ENCODE data around the gene UNCX.
A peak's percentile ranks its signal among the peaks of the same experiment; 100 is the strongest.

The UNCX gene

GRCh38 chr7:1231214-1232102, 1.2 kb upstream of the UNCX start:
- peak; percentile 79 for FAIRE-seq

DNA sequence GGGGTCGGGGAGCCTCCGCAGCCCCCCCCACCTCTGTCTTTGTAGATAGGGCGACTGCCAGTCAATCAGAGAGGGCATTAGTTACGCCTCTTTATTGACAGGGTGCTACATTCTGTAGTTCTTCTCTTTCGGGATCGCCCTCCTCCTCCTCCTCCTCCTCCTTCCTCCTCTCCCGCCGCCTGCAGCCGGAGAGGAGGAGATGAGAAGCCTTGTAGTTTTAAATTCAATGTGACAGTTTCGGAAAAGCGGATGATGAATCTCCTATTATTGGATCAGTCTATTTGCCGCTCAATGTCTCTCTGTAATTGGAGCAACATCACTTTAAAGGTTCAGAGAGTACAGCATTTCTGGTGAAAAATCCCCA, 587 bp upstream of the UNCX start:
- FAIRE-seq, result peak; percentile 68
- no peak for DNase-seq (ENCODE audit: low spot score)

More at GRCh38 chr7:1231214-1232102, 1.2 kb upstream of the UNCX start:
- DNase-seq (ENCODE audit: low spot score), result no peak

DNA sequence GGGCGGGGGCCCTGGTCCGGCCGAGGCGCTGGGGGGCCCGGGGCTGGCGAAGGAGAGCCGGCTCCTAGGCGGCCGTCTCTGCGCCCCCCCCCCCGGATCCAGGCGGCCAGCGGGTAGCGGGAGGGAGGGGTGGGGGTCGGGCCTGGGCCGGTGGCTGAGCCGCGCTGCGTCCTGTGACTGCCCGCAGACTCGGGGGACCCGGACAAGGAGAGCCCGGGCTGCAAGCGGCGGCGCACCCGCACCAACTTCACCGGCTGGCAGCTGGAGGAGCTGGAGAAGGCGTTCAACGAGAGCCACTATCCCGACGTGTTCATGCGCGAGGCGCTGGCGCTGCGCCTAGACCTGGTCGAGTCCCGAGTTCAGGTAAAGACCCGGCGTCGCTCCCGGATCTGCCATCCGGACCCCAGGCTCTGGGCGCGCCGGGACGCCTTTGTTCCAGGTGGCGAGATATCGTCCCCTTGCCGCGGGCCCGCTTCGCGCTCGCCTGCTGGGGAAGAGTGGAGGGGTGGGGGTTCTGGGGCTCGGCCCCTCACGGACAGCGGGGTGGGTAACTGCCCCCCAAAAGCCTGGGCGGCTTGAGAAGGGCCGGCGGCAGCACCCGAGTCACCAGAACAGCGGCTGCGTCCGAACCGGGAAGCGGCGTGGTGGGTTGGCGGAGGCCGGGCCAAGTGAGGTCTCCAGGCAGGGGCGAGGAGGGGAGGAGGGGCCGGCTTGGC, 819 bp downstream of the UNCX start:
- FAIRE-seq, result peak; percentile 76

DNA sequence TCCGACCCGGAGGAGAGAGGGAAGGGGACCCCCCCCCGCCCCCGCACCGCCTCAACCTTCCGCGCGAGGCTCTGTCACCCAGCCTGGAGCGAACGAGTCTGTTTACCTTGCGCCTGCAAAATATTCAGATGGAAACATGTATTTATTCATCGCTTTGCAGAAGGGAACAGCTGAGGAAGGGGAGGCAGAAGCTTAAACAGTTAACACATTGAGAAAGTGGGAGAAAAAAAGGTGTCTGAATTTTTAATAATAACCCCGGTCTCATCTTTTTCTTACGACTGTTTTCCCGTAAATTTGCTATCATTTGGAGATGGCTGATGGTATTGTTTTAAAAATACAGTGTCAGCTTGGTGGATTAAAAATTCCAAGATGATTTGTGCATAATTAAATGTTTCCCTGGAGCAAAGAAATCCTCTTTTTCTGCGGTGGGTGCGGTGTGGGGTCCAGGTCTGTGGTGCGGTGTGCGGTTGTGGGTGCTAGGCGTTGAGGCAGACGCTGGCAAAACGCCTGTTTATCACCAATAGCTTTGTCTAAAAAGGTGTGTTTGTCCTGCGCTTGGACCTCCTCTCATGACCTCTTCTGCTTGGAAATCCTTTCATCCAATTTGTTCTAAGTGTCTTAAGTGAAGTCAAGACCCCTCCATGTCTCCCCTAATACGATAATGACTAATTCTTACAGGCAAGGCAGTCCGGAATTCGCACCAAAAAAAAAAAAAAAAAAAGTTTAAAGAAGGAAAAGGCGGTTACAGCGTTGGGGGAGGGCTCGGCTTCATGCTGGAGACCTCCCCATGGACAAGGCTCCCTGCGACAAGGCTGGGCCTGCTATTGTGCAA, 1.6 kb downstream of the UNCX start:
- FAIRE-seq (peak; percentile 55), DNase-seq (ENCODE audit: low spot score) (no peak)

More for the DNA sequence above, 819 bp downstream of the UNCX start:
- no peak for DNase-seq (ENCODE audit: low spot score)

GRCh38 chr7:1234881-1235500, 2.3 kb downstream of the UNCX start:
- FAIRE-seq, result peak; percentile 96
- no peak for DNase-seq (ENCODE audit: low spot score)

- FAIRE-seq (no peak), DNase-seq (ENCODE audit: low spot score) (no peak)
Observed at GRCh38 chr7:1235501-1236131, 2.9 kb downstream of the UNCX start.

- no peak for FAIRE-seq
- no peak for DNase-seq (ENCODE audit: low spot score)
Observed at GRCh38 chr7:1236132-1236661, 3.5 kb downstream of the UNCX start.

GRCh38 chr7:1236831-1237701, 4.4 kb downstream of the UNCX start:
- peak; percentile 69 for DNase-seq (ENCODE audit: low spot score)
- FAIRE-seq, result no peak

DNA sequence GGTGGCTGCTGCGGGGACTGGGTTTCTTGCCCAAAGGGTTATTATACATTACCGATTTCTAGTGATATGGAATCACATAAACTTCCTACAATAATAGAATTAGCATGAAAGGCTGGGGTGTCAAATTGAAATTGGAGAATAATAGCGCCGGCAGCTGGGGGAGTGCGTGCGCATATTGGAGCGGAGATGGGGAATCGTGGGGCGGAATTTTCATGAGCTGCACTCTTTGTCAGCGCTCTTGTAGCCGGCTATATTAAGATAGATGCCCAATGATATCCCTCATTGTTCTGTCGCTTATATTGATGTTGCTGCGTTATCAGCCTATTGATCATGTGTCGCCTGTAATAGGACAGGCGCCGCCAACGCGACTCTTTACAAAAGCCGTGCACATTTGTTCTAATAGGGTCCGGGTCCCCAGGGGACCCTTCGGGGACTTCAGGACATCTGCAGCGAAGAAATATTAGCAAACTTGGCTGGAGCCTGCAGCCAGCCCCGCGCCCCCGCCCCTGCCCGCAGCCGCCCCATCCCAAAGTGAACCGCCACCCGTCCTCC, 5.1 kb downstream of the UNCX start:
- DNase-seq (ENCODE audit: low spot score), result no peak
- no peak for FAIRE-seq

GRCh38 chr7:1238450-1238882, 5.8 kb downstream of the UNCX start:
- no peak for DNase-seq (ENCODE audit: low spot score)
- FAIRE-seq, result no peak

DNA sequence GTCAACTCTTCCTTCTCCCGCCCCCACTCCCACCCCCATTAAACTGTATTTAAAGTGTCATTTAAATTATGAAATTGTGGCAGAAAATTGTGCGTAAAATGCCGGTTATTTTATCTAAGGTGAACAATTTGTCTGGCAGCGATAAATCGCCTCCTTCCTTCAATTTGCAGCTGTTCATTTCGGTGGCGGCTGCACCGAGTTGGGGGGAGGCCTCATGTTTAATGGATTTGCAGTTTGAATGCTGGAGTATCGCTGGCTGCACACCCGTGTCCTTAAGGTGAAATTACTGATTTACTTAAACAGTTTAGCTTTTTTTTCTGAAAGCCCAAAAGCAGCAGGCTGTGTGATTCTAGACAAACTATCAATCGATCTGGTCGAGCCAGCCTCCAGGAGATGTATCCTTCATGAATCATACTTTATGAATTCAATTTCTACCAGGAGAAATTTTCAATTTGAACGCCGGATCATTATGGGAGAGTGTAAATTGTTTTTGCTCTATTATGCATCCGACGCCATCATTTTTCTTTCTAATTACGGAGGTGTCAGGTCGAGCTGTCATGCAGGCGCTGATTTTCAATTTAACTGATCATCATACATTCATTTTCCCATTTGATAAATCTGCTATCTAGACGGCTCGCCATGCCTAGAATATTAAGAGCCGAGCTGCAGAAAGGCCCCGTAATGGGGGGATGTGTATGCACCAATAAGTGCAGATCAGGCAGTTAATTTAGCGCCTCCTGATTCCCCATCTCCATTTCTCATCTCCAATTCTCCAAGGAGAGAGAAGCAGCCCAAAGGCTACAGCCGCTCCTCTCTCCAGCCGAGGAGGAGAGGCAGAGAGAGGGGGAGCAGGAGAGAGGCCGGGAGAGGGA, 6.5 kb downstream of the UNCX start:
- no peak for DNase-seq (ENCODE audit: low spot score)
- FAIRE-seq, result peak; percentile 82

GRCh38 chr7:1239803-1240516, 7.3 kb downstream of the UNCX start:
- DNase-seq (ENCODE audit: low spot score), result no peak
- peak; percentile 52 for FAIRE-seq

GRCh38 chr7:1240517-1241257, 8.0 kb downstream of the UNCX start:
- peak; percentile 20 for FAIRE-seq

GRCh38 chr7:1241258-1241602, 8.6 kb downstream of the UNCX start:
- no peak for FAIRE-seq

More at GRCh38 chr7:1240517-1241257, 8.0 kb downstream of the UNCX start:
- DNase-seq (ENCODE audit: low spot score), result no peak

GRCh38 chr7:1241603-1242255, 9.1 kb downstream of the UNCX start:
- no peak for DNase-seq (ENCODE audit: low spot score)
- FAIRE-seq, result no peak

More at GRCh38 chr7:1241258-1241602, 8.6 kb downstream of the UNCX start:
- DNase-seq (ENCODE audit: low spot score), result no peak

DNA sequence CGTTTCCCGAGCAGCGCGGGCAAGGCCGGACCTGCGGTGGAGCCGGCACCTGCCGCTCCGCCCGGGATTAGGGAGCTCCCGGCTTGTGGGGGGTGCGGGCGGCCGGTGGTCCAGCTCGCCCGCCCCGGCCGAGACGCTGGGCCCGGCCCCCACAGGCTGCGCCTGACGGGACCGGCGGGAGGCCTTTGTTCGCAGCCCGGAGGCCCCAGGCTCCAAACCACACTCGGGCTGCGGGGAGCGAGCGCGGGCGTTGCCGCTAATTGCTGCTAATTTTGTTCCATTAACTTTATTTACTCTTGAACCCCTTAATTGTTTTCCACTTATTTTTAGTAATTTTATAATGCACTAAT, 9.6 kb downstream of the UNCX start:
- FAIRE-seq (no peak), DNase-seq (ENCODE audit: low spot score) (no peak)
